ENCODE measurements around the gene RABGGTB.
"Not testable (repeated sequence)": the region's sequence is repeated elsewhere in the genome, so short reads cannot be mapped to it uniquely, and the experiment has no call there.

The RABGGTB gene

DNA sequence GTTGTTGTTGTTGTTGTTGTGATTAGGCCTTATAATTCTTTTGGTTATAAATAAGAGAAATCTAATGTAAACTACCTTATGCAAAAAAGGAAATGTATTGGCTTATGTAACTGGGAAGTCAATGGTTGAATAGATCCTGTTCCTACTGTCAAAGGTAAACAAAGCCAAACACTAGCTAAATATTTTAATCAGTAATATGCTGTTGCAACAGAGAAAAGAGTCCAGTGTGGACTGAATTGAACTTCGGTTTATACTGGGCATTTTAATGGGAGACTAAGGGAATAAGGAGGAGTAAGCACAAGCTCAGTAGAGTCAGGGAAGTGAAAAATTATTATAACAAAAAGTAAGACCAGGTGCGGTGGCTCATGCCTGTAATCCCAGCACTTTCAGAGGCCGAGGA is 26.0 kb downstream of the RABGGTB start:
- no peak overlapping the region for H3K27ac ChIP-seq (ENCODE audit: insufficient read depth, low read length, poor library complexity, severe bottlenecking)
- DNase-seq, result no peak
- no peaks in the 10 kb centered on the region for H3K4me1 ChIP-seq (ENCODE audit: control insufficient read depth, insufficient read depth, low read length, poor library complexity, severe bottlenecking)
- no peaks in the 10 kb centered on the region for H3K9me3 ChIP-seq (ENCODE audit: control insufficient read depth, low read length)
- no peak overlapping the region for H3K4me3 ChIP-seq (ENCODE audit: insufficient read depth, low read depth, low read length, poor library complexity, severe bottlenecking)
- H3K36me3 ChIP-seq (ENCODE audit: control insufficient read depth, insufficient read depth, low read length), result no peaks in the 10 kb centered on the region
- H3K27me3 ChIP-seq (replicated peaks; ENCODE audit: control insufficient read depth, insufficient read depth, low read length, poor library complexity, severe bottlenecking), result no peaks in the 10 kb centered on the region

DNA sequence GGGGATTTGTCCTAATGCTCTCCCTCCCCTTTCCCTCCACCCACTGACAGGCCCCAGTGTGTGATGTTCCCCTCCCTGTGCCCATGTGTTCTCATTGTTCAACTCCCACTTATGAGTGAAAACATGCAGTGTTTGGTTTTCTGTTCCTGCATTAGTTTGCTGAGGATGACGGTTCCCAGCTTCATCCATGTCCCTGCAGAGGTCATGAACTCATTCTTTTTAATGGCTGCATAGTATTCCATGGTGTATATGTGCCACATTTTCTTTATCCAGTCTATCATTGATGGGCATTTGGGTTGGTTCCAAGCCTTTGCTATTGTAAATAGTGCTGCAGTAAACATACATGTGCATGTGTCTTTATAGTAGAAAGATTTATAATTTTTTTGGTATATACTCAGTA is 37.5 kb downstream of the RABGGTB start:
- H3K4me3 ChIP-seq (ENCODE audit: insufficient read depth, low read depth, low read length, poor library complexity, severe bottlenecking); H3K4me1 ChIP-seq (ENCODE audit: control insufficient read depth, insufficient read depth, low read length, poor library complexity, severe bottlenecking); DNase-seq; H3K9me3 ChIP-seq (ENCODE audit: control insufficient read depth, low read length); H3K27ac ChIP-seq (ENCODE audit: insufficient read depth, low read length, poor library complexity, severe bottlenecking); H3K36me3 ChIP-seq (ENCODE audit: control insufficient read depth, insufficient read depth, low read length); H3K27me3 ChIP-seq (replicated peaks; ENCODE audit: control insufficient read depth, insufficient read depth, low read length, poor library complexity, severe bottlenecking): not testable (repeated sequence)

DNA sequence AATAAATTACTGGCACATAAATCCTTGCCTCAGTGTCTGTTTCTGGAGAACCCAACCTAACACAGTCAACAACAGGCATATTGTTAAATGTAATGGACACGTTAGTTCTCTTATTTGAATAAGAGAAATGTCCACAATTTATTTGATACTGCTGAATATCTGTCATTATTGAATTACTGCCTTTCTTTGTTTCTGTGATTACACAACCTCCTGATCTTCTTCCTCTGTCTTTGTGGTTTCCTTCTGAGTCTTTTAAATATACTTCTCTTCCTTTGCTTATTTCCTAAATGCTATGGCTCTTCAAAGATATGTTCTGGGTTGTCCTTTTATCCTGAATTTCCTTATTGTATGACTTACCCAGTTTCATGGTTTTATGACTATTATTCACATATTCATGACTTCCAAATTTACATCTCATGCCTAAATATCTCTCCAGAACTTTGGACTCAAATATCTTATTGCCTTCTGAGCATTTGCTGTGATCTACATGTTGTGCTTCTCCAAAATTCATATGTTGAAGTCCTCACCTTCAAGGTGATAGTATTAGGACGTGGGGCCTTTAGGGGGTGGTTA is 50.6 kb downstream of the RABGGTB start:
- DNase-seq, result no peak
- Histone ChIP-seq H3K36me3 (ENCODE audit: control insufficient read depth, insufficient read depth, low read length) (no peaks in the 10 kb centered on the region), H3K4me3 (ENCODE audit: insufficient read depth, low read depth, low read length, poor library complexity, severe bottlenecking) (no peak overlapping the region), H3K27ac (ENCODE audit: insufficient read depth, low read length, poor library complexity, severe bottlenecking) (no peak overlapping the region), H3K9me3 (ENCODE audit: control insufficient read depth, low read length) (no peaks in the 10 kb centered on the region), H3K4me1 (ENCODE audit: control insufficient read depth, insufficient read depth, low read length, poor library complexity, severe bottlenecking) (no peaks in the 10 kb centered on the region), H3K27me3 (replicated peaks; ENCODE audit: control insufficient read depth, insufficient read depth, low read length, poor library complexity, severe bottlenecking) (no peaks in the 10 kb centered on the region)

DNA sequence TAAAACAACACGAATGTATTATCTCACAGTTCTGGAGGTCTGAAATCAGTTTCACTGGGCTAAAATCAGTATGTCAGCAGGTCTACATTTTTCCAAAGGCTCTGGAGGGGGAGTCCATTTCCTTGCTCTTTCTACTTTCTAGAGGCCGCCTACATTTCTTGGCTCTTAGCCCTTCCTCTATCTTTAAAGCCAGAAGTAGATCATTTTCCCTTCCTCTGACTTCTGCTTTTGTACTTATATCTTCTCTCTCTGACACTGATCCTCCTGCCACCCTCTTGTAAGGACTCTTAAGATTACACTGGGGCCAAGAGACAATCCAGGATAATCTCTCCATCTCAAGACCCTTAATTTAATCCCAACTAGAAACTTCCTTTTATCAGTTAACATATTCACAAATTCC is 52.0 kb downstream of the RABGGTB start:
- no peaks in the 10 kb centered on the region for H3K4me1 ChIP-seq (ENCODE audit: control insufficient read depth, insufficient read depth, low read length, poor library complexity, severe bottlenecking)
- no peak overlapping the region for H3K27ac ChIP-seq (ENCODE audit: insufficient read depth, low read length, poor library complexity, severe bottlenecking)
- no peak overlapping the region for H3K4me3 ChIP-seq (ENCODE audit: insufficient read depth, low read depth, low read length, poor library complexity, severe bottlenecking)
- no peak for DNase-seq
- H3K36me3 ChIP-seq (ENCODE audit: control insufficient read depth, insufficient read depth, low read length), result no peaks in the 10 kb centered on the region
- no peaks in the 10 kb centered on the region for H3K27me3 ChIP-seq (replicated peaks; ENCODE audit: control insufficient read depth, insufficient read depth, low read length, poor library complexity, severe bottlenecking)
- no peaks in the 10 kb centered on the region for H3K9me3 ChIP-seq (ENCODE audit: control insufficient read depth, low read length)

- no peaks in the 10 kb centered on the region for H3K9me3 ChIP-seq (ENCODE audit: control insufficient read depth, low read length)
- no peak overlapping the region for H3K4me3 ChIP-seq (ENCODE audit: insufficient read depth, low read depth, low read length, poor library complexity, severe bottlenecking)
- no peaks in the 10 kb centered on the region for H3K27me3 ChIP-seq (replicated peaks; ENCODE audit: control insufficient read depth, insufficient read depth, low read length, poor library complexity, severe bottlenecking)
- no peaks in the 10 kb centered on the region for H3K36me3 ChIP-seq (ENCODE audit: control insufficient read depth, insufficient read depth, low read length)
- no peak overlapping the region for H3K27ac ChIP-seq (ENCODE audit: insufficient read depth, low read length, poor library complexity, severe bottlenecking)
- H3K4me1 ChIP-seq (ENCODE audit: control insufficient read depth, insufficient read depth, low read length, poor library complexity, severe bottlenecking), result no peaks in the 10 kb centered on the region
- DNase-seq, result no peak
These were observed 55.4 kb downstream of the RABGGTB start for GRCh38 chr1:75841421-75841820.

Measured in effector memory CD4-positive, alpha-beta T cell (primary cell).